NCI-H82 treated with DMSO at 0.1 percent for 48 hours (cell line): ENCODE measurements around the gene GCN1.

ENCODE experiments used
- DNase-seq: peaks from one replicate; lab custom pipeline; 2025; ENCODE audit not compliant: unreplicated experiment; lab: John Stamatoyannopoulos, UW

The GCN1 gene

DNA sequence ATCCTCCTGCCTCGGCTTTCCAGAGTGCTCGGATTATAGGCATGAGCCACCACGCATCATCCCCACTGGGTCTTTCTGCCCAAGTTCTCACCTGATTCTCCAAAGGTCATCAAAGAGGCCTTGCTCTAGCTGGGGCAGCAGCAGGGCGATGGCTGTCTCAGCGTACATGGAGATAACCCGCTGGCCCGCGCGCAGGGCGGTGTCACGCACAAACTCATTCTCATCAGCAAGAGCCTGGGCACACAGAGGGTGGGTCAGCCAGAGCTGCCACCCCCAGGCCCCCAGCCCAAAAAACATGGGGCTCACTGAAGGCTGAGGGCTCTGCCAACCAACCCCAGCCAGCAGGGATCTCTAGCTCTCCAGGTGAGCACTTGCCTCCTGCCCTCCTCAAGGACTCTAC lies 50.3 kb downstream of the GCN1 start:
- no peak for DNase-seq

DNA sequence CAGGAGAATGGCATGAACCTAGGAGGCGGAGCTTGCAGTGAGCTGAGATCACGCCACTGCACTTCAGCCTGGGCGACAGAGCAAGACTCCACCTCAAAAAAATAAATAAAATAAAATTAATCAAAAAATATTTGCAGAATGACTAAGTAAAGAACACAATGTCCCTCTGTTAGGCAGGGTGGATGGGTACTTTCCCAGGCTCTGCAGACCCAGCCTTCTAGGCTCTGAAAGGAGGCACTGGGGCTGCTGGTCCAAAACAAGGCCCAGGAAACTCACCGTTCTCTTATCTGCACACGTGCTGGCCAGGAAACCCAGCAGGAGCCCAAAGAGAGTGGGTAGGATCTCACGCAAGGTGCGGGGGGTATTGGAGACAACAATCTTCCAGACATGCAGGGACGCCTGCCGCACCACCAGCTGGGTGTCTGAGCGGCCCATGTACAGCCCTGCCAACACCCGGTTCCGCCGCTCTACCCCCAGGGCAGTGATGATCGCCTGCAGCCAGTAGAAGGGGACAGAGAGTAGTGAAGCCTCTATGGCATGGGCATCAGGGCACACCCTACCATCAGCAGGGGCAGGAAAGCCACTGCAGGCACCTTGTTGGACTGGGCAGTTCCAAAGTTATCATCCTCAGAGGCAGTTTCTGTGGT lies 52.2 kb downstream of the GCN1 start:
- no peak for DNase-seq

GRCh38 chr12:120141336-120141735 lies 53.2 kb downstream of the GCN1 start:
- no peak for DNase-seq

GRCh38 chr12:120140603-120141002 lies 53.9 kb downstream of the GCN1 start:
- no peak for DNase-seq

GRCh38 chr12:120139958-120140357 lies 54.6 kb downstream of the GCN1 start:
- no peak for DNase-seq

- DNase-seq, result no peak
Observed at GRCh38 chr12:120138366-120138765, 56.1 kb downstream of the GCN1 start.

DNA sequence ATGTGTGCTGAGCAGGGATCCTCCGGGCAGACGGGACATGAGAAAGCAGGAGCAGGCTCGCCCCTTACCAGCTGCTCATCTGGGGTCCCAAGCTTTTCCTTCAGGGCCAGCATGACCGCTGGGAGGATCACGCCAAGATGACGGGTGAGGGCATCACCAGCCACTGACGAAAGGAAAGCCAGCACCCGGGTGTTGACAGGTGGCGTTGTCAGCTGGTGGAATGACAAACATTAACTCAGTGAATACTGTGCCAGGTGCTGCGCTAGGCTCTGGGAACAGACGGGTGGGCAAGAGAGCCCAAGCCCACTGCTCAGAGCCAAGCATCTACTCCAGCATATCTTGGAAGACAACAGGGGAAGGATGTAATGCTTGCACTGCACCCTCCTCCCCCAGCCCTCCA lies 56.7 kb downstream of the GCN1 start:
- DNase-seq, result no peak

DNA sequence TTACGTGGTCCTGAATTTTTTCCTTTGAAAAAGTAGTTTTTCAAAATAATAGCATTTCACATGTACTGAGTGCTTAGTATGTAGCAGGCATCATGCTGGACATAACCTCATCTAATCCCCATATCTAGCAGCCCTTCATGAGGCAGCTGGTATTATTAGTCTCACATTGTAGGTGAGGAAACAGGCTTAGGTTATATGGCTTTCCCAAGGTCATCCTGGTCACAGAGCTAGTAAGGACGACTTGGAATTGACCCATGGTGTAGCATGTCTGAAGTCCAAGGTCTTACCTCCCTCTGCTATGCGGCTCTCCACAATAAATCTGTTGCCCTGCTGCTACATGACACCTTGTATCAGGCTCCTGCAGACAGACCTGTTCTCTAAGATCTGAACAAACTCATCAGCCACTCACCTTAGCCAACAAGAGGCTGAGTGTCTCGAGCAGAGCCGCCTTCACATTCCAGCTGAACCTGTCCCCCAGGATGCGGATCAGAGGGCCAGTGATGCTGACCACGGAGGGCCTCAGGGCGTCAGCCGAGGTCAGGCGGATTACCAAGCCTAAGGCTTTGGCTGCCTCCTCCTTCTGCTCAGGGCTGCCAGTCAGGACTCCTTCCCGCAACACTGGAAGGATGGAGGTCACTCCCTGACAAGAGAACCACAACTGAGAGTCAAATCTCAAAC lies 58.3 kb downstream of the GCN1 start:
- no peak for DNase-seq

DNA sequence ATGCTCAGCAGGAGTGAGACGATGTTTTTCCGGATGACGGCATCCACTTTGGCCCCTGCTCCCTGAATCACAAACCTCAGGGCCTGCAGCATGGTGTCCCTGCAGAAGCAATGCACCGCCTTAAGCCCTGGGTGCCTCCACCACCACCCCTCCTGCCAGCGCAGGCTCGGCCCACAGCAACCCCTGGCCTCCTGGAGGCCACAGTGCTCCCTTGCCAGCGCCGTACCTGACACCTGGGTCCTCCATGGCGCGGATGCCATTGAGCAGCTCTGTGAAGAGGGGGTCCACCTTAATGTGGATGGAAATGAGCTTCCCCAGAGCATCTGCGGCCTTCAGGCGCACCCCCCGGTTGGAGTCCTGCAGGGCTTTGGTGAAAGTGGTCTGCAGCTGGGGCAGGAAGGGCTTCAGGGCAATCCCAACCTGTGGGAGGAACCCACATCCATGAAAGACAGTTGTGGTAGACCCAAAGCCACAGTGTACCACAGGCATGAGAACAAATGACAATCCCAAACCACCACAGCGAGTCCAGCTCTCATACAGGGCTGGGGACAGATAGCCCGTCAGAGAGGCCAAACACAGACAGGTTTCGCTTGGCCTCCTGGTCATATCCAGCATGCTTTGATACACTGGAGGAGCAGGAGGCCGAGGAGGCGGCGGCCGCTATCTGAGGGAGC lies 60.1 kb downstream of the GCN1 start:
- no peak for DNase-seq

DNA sequence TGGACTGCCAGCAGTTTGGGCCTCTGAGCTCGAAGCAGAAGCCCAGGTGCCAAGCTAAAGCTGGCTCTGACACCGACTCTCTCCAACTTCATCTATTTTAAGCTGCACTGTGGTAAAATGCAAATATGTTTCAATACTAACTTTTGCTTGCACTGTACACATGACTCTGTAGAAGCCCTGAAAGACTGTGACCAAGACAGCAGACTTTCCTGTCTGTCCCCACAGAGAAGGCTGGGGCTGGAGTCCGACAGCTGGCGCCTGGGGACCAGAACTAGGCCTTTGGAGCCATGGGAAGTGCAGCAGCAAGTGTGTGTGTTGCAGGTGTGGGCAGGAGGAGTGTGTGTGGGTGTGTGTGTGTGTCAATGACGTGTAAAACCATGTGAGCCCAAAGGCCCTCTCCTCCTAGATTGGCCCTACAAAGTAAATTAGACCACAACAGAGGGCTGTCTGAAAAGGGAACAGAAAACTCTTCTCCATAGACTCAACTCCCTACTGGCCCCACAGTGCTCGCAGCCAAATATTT lies 61.6 kb downstream of the GCN1 start:
- no peak for DNase-seq

DNA sequence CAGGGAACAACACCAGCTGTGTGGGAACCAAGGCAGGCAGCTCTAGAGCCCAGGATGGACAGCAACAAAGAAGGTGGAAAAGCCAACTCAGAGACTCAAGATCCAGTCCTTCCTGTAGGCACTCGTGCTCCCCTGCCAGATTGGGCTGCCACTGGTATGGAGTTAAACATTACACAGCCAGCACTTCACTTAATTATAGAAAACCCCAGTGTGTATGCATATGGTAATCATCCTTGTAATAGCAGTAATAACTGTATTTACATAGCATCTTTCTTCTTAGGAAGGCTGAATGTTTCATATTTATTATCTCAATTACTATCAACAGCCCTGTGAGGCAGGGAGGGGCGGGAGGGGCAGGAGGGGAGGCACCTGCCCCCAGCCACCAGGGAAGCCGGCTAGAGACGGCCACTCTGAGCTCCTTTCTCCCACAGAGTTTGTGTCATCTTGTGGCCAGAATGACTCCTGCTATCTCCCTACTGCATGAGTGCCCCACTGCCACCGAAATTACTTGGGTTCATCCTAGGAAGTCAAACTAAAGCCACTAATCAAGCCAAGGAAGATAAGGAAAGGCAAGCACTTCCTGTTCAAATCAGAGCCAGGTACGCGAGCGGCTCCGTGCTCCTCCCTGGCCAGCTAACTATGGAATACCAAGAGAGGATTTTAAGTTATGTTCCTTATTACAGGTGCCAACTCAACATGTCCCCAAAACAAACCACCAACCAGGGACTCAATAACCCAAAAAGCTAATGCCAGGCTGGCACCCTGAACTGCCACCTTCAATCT lies 62.3 kb downstream of the GCN1 start:
- DNase-seq, result no peak

GRCh38 chr12:120131116-120131515 lies 63.4 kb downstream of the GCN1 start:
- DNase-seq, result no peak

DNA sequence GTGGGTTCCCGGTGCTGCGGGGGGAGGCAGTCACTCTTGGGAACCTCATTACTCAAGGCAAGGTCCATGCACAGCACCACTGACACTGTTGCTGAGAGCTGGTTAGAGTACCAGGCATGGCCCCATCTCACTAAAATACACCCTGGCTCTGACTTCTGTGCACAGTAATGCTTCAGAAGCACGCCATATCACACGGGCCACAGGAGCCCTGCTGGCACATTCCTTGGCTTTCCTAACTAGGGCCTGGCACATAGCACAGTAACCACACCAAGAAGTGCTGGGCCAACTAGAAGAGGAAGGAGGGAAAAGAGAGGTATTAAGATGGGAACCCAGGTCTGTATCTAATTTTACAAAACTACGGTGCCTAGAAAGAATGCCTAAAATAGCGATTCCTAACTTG lies 64.5 kb downstream of the GCN1 start:
- DNase-seq, result no peak

DNA sequence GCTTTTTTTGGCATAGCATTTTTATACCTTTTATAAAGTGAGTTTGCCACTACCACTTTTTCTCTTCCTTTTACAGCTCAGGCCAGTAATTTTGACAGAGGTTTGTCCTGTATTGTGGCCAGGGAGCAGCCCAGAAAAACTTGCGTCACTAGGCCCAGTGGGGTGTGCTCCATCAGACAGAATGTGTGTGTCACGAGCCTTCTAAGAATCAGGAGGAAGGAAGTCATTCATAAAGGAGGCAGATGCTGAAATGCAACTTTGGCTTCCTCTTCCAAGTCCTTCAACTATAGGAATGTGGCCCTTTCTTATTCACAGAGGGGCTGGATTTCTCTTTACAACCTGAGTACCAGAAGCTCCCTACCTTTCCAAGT lies 67.9 kb downstream of the GCN1 start:
- no peak for DNase-seq

GRCh38 chr12:120125792-120126634 lies 68.5 kb downstream of the GCN1 start:
- DNase-seq, result no peak

DNA sequence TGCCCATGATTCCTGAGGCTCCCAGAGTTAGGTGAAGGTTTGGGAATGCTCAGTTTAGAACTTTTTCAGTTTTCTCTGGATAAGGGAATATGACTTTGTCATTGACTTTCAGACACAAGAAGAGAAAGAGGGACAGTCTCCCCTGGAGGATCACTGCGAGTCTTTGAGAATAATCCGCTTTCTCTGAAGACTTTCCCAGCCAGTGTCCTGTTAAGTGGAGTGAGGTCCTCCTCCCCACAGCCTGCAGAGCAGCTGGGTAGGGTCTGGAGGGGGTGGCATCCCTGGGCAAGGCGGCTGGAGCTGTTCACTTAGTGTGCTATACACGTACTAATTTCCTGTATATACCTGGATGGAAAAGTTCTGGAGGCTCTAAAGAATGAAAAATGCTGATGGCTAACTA lies 69.5 kb downstream of the GCN1 start:
- no peak for DNase-seq

DNA sequence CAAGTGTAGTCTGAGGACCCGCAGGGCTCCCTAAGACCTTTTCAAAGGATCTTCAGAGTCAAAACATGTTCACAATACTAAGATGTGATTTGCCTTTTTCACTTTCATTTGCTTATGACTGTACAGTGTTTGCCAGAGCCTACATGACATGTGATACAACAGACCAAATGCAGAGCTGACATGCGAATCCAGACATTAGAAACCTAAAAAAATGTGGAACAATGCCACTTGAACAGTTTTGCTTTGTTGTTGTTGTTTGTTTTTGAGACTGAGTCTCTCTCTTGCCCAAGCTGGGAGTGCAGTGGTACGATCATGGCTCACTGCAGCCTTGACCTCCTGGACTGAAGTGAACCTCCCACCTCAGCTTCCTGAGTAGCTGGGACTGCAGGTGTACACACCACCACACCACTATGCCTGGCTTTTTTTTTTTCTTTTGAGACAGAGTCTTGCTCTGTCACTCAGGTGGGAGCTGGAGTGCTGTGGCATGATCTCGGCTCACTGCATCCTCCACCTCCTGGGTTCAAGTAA lies 72.7 kb downstream of the GCN1 start:
- DNase-seq, result no peak

DNA sequence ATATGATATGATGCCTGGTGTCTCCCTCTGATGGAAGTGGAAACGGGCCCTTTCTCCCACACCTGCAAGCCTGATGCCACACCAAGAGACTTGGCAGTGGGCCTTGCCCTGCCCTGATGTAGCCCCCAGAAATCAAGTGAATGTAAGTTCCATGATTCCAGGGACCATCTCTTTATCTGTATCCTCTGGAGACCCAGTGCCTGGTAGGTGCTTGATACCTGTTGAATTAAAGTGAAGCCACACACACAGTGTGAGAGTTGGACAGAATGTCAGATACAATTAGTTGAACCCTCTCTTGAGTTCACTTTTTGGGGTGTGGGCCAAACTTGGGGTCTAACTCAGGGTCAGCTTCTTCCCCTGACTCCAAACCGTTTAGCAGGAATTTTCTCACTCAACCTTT lies 73.2 kb downstream of the GCN1 start:
- DNase-seq, result no peak

DNA sequence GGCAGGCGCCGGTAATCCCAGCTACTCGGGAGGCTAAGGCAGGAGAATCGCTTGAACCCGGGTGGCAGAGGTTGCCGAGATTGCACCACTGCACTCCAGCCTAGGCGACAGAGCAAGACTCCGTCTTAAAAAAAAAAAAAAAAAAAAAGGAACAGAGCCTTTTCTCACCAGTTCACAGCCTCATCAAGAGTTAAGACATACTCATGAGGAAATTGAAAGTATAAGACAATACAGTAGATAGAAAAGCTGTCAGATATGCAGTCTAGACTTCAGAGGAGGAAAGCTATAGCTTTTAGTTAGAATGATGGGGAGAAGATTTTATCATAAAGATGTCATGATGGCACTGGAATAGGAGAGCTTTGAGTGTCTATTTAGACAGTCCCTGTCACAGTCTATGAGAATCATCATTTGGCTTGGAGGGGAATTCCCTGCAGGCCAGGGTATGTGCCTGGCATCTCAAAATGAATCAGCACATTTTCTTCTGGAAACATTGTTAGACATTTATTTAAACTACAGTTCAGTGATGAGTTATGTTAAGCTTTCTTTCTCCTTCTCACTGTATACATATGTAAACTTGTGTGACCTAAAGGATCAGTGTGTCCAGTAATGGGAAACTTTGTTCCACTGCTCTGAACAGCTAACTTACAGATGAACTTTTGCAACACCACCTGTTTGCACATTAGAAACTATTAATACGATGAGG lies 75.1 kb downstream of the GCN1 start:
- DNase-seq, result no peak
